Neural progenitor cell (in vitro differentiated cells): Measurements from ENCODE around the gene KCNAB1.

Experiments
- EZH2 ChIP-seq: fragments of 200-600 bp; sonication (generic); IDR thresholded peaks from 2 replicates; pipeline ENCODE4 v1.6.1; 2017; ENCODE audit warnings: antibody characterized with exemption, mild to moderate bottlenecking, moderate library complexity
- EZH2phosphoT487 ChIP-seq: fragments of 200-600 bp; sonication (generic); IDR thresholded peaks from 2 replicates; pipeline ENCODE4 v1.6.1; 2017; ENCODE audit warnings: antibody characterized with exemption

GRCh38 chr3:156201411-156202405 is 81.3 kb downstream of the KCNAB1 start:
- TF ChIP-seq EZH2 (no peak), EZH2phosphoT487 (no peak)
